DND-41 (cell line): Measurements from ENCODE around the gene ASTE1.

Source experiments
- EZH2 ChIP-seq: IDR thresholded peaks from 3 replicates; pipeline ENCODE4 v1.6.1; 2012; ENCODE audit warnings: borderline replicate concordance, low read depth, mild to moderate bottlenecking, moderate library complexity, low read length, inconsistent platforms; ENCODE audit not compliant: severe bottlenecking
- TF ChIP-seq, protein P1 (sequence below): IDR thresholded peaks from 2 replicates; pipeline ENCODE4 v1.5.1; 2012; ENCODE audit warnings: borderline replicate concordance, low read length, moderate library complexity, mild to moderate bottlenecking; ENCODE audit not compliant: poor library complexity, severe bottlenecking; ENCODE audit errors: extremely low read depth

DNA sequence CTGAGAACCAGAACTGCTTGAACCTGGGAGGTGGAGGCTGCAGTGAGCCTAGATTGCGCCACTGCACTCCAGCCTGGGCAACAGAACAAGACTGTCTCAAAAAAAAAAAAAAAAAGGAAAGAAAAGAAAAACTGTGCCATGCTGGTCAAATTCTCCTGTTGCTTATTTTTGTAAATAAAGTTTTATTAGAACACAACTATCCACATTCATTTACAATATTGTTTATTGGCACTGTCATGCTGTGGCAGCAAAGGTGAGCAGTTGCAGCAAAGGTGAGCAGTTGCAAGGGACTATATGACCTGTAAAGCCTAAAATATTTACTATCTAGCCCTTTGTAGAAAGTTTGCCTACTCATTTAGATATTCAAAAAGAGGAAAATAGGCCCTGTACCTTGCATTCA is 18.3 kb downstream of the ASTE1 start:
- TF ChIP-seq, protein P1, sequence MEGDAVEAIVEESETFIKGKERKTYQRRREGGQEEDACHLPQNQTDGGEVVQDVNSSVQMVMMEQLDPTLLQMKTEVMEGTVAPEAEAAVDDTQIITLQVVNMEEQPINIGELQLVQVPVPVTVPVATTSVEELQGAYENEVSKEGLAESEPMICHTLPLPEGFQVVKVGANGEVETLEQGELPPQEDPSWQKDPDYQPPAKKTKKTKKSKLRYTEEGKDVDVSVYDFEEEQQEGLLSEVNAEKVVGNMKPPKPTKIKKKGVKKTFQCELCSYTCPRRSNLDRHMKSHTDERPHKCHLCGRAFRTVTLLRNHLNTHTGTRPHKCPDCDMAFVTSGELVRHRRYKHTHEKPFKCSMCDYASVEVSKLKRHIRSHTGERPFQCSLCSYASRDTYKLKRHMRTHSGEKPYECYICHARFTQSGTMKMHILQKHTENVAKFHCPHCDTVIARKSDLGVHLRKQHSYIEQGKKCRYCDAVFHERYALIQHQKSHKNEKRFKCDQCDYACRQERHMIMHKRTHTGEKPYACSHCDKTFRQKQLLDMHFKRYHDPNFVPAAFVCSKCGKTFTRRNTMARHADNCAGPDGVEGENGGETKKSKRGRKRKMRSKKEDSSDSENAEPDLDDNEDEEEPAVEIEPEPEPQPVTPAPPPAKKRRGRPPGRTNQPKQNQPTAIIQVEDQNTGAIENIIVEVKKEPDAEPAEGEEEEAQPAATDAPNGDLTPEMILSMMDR = no peak
- TF ChIP-seq EZH2 = no peak
